ENCODE measurements around the gene VEZF1. TPM values are rescaled to one million over a fixed set of nuclear protein-coding genes. Genes with fewer than 3 reads are reported as not detected.

Gene VEZF1, protein sequence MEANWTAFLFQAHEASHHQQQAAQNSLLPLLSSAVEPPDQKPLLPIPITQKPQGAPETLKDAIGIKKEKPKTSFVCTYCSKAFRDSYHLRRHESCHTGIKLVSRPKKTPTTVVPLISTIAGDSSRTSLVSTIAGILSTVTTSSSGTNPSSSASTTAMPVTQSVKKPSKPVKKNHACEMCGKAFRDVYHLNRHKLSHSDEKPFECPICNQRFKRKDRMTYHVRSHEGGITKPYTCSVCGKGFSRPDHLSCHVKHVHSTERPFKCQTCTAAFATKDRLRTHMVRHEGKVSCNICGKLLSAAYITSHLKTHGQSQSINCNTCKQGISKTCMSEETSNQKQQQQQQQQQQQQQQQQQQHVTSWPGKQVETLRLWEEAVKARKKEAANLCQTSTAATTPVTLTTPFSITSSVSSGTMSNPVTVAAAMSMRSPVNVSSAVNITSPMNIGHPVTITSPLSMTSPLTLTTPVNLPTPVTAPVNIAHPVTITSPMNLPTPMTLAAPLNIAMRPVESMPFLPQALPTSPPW
- 10 to 100 TPM; 23.1 to 31.3 TPM for total RNA-seq

- ATAC-seq (peak; percentile 69 to 72), DNase-seq (ENCODE audit: low spot score in 2 of 2) (peak; percentile 71 to 79)
- H3K27ac Mint-ChIP-seq: peak within 1 kb of the TSS; percentile 96
- H3K36me3 Mint-ChIP-seq: peaks cover 18 to 19% of the 10 kb centered on the region in 2 donors
- no peaks in the 10 kb centered on the region for H3K9me3 Mint-ChIP-seq
Observed at GRCh38 chr17:57987581-57988300, at the start of gene VEZF1. Gene VEZF1 (minus strand): TSS chr17:57988254. CDS start chr17:57988111, 143 bp downstream.

DNA sequence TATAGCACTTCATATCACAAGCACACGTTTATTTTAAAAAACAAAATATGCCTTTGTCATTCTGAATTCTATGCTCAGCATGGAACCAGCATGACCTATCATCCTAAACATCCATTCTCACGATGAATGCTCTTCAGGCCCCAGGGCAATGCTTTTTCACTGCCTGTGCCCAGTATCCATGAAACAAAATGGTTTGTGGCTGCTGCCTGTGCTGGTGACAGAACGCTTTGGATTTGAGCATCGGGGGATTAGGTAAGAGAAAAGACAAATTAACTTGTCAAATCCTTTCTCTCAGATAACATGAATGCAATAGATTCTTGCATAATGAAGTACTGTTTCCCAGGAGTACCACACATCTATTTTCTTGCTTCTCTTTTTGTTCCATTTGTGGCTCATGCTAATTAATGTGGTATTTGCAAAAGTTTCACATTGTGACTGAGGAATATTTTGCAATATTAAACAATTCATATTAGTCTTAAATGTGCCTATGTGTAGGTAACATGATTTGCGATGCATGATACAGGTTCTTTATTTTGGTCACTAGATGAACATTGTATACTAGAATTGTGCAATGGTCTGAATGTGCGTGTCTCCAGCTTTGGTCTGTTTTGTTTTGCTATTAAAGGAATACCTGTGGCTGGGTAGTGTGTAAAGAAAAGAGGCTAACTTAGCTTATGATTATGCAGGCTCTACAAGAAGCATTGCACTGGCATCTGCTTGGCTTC lies 44.8 kb upstream of the VEZF1 start:
- DNase-seq (ENCODE audit: low spot score in 2 of 2) (no peak), ATAC-seq (no peak)
- no peak overlapping the region for H3K27ac Mint-ChIP-seq
- peaks cover 0 to 5% of the 10 kb centered on the region in 2 donors for H3K9me3 Mint-ChIP-seq
- H3K36me3 Mint-ChIP-seq: peaks cover 0 to 5% of the 10 kb centered on the region in 2 donors

DNA sequence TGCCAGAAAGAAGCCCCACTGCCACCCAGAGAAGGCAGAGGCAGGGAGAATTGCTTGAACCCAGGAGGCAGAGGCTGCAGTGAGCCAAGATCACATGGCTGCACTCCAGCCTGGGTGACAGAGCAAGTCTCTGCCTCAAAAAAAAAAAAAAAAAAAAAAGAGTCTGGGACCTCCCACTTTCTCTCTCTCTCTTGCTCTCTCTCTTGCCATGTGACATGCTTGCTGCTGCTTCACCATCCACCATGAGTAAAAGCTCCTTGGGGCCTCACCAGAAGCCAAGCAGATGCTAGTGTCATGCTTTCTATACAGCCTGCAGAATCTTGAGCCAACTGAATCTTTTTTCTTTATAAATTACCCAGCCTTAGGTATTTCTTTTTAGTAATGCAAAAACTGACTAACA lies 40.5 kb upstream of the VEZF1 start:
- H3K36me3 Mint-ChIP-seq: peaks cover 0 to 5% of the 10 kb centered on the region in 2 donors

DNA sequence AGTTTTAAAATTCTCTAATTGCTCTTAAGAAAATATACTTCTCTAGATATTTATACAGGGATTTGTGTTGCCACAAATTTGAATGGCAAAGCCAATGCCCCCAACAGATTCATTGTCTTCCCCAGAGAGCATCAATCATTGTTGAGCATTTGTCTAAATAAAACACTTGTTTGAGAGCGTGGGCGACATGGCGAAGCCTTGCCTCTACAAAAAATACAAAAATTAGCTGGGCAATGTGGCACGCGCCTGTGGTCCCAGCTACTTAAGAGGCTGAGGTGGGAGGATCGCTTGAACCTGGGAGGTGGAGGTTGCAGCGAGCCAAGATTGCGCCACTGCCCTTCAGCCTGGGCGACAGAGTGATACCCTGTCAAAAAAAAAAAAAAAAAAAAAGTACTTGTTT lies 32.3 kb upstream of the VEZF1 start:
- no peak for ATAC-seq
- no peak for DNase-seq (ENCODE audit: low spot score in 2 of 2)
- H3K27ac Mint-ChIP-seq: no peak overlapping the region

More for the DNA sequence above, 40.5 kb upstream of the VEZF1 start:
- Mint-ChIP-seq H3K9me3 (peaks cover 0 to 5% of the 10 kb centered on the region in 2 donors), H3K27ac (no peak overlapping the region)
- DNase-seq (ENCODE audit: low spot score in 2 of 2): no peak
- no peak for ATAC-seq

DNA sequence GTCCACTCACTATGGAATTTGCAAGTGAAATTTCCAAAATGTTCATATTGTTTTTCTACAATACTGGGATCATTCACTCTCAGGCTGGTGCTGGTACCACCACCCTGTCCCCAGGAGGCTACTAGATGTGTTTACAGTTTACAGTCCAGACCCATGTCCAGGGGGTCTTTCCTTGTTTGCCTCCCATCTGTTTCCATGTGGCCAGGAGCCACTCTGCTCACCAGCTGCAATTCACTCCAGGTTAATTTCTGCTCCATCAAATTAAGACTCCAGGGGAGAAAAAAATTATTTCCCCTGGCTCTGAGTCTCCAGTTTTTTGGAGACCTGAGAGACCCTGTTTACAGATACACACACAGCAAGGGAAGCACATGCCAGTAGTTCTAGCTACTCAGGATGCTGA lies 31.5 kb upstream of the VEZF1 start:
- no peaks in the 10 kb centered on the region for H3K9me3 Mint-ChIP-seq
- no peak for DNase-seq (ENCODE audit: low spot score in 2 of 2)
- no peak overlapping the region for H3K27ac Mint-ChIP-seq
- ATAC-seq: no peak
- no peaks in the 10 kb centered on the region for H3K36me3 Mint-ChIP-seq

More for the DNA sequence above, 32.3 kb upstream of the VEZF1 start:
- no peaks in the 10 kb centered on the region for H3K9me3 Mint-ChIP-seq
- H3K36me3 Mint-ChIP-seq: no peaks in the 10 kb centered on the region

DNA sequence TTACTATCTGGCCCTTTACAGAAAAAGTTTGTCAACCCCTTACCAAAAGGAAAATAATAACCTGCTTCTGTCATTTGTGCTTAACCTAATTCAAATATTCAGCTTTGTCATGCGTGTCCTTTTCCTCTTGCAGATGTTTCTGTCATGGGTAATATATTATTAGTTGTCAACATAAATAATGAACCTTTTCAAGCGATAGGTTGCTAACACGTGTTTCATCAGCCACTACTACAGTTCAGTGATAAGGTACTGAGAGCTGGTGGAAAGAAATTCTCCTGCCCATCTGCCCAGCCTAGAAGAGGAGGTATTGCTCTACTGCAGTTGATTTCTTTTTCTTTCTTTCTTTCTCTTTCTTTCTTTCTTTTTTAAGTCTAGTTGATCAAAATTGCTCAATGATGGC lies 31.0 kb upstream of the VEZF1 start:
- no peaks in the 10 kb centered on the region for H3K36me3 Mint-ChIP-seq

DNA sequence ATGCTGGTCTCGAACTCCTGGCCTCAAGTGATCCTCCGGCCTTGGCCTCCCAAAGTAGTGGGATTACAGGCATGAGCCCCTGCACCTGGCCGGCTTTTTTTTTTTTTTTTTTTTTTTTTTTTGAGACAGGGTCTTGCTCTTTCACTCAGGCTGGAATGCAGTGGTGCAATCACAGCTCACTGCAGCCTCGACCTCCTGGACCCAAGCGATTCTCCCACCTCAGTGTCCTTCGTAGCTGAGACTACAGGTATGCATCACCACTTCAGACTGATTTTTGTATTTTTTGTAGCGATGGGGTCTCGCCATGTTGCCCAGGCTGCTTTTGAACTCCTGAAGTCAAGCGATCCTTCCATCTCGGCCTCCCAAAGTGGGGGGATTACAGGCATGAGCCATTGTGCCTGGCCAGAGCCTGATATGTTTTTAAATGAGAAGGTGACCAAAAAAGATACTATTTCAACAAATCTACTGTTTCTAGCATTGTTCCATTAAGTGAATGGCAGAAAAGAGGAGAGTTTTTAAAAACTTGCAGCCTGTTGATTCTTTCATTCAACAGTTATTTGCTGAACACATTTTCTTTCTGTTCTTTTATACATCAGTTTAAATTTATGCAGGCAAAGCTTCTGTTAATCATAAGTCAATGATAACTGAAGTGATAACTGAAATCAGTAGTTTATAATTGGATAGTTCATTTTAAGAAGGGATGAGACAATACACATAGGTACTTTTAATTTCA lies 22.2 kb upstream of the VEZF1 start:
- ATAC-seq (no peak), DNase-seq (ENCODE audit: low spot score in 2 of 2) (no peak)
- Mint-ChIP-seq H3K36me3 (peaks cover 25 to 28% of the 10 kb centered on the region in 2 donors), H3K9me3 (no peaks in the 10 kb centered on the region), H3K27ac (no peak overlapping the region)

More for the DNA sequence above, 31.0 kb upstream of the VEZF1 start:
- ATAC-seq: no peak
- DNase-seq (ENCODE audit: low spot score in 2 of 2): no peak
- Mint-ChIP-seq H3K27ac (no peak overlapping the region), H3K9me3 (no peaks in the 10 kb centered on the region)

GRCh38 chr17:58007781-58008706 lies 20.0 kb upstream of the VEZF1 start:
- peak overlapping the region; percentile 99 to 100 for H3K27ac Mint-ChIP-seq
- ATAC-seq (peak; percentile 40 to 43), DNase-seq (ENCODE audit: low spot score in 2 of 2) (no peak)
- H3K36me3 Mint-ChIP-seq: peaks cover 45 to 47% of the 10 kb centered on the region in 2 donors
- H3K9me3 Mint-ChIP-seq: no peaks in the 10 kb centered on the region

DNA sequence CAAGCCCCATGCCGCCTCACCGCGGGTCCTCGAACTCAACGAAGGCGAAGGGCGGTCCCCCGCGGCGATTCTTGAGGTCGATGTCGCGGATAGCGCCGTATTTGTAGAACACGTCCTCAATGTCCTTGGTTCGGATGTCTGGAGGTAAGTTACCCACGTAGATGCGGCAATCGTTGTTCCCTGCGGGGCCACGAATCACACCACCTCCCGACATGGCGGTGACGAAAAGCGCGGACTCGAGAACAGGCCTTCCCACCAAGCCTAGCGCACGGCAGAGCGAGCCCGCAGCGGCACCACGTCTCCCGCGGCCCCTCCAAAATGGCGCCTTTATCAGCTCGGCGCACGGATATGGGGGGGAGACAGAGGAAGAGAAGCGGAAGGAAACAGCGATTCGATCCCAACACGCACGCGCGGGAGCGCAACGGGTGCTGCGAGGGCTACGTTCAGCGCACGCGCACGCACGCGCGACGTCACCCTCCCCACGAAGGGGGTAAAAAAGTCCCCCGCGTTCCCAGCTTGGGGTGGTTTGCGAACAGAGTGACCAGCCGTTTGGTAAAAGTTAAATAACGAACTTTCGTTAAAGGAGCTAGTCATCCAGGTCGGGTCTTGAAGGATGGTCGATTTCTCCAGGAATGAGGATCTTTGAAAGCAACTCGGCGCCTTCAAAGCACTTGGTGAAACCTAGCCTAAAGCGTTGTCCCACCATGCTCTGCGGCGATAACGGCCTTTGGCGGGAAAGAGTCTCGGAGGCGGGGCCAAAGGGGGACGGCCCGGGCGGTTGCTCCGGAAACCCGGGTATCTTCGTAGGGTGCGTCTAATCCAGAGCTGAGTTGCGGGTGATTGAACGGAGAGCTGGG lies 19.1 kb upstream of the VEZF1 start, which contains the start of gene SRSF1:
Gene SRSF1 (minus strand): TSS at position 323 of the 857 bp plus-strand sequence. CDS start 109 bp downstream, at position 214.
- Mint-ChIP-seq H3K36me3 (peaks cover 54 to 56% of the 10 kb centered on the region in 2 donors), H3K27ac (peak within 1 kb of the TSS; percentile 99 to 100), H3K9me3 (no peaks in the 10 kb centered on the region)
- ATAC-seq: peak; percentile 89 to 93
- peak; percentile 96 to 98 for DNase-seq (ENCODE audit: low spot score in 2 of 2)

DNA sequence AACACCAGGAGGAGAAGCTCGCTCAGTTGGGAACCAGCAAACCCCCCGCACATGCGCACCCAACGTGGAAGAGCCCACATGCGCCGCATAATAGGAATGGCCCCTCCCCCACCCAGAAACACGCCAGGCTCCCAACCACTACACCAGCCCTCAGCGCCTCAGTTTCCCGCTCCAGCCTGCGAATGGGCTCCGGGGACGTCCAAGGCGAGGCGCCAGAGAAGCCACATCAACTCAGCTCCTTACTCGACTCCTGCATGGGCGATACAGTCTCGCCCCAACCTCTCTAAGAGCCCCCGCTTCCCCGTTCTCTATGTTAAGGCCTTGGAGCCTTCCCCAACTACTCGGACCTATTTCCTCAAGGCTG lies 18.5 kb upstream of the VEZF1 start:
- ATAC-seq (peak; percentile 9 to 36), DNase-seq (ENCODE audit: low spot score in 2 of 2) (peak; percentile 59 to 83)
- Mint-ChIP-seq H3K27ac (peak overlapping the region; percentile 99 to 100), H3K36me3 (peaks cover 54 to 59% of the 10 kb centered on the region in 2 donors), H3K9me3 (no peaks in the 10 kb centered on the region)

DNA sequence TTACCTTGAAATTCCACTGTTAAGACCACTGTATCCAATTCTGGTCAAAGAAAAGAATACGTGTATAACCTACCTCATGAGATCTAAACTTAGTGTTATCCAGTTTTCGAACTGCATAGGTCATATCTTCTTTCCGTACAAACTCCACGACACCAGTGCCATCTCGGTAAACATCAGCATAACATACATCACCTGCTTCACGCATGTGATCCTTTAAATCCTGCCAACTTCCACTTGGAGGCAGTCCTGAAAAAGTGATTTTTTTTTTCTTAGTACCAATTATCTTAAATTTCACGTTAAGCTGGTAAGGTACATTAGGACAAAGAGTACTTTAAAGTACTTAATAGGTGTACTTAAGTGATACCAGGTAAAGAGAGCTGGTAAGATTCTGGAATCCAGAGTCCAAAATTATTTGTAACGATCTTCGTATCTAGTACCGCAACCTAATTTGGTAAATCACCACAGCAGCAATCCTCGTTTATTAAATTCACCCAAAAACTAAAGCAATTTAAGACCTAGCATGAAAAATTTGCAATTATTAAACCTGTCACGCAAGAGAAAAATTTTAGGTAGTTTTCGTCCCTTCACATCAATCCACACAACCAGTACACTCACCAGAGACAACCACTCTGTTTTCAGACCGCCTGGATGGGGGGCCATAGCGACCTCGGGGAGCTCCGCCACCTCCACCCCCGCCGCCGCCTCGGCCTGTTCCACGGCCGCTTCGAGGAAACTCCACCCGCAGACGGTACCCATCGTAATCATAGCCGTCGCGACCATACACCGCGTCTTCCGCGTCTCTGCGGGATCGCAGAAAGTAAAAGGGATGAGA lies 17.9 kb upstream of the VEZF1 start:
- ATAC-seq: no peak
- no peak for DNase-seq (ENCODE audit: low spot score in 2 of 2)
- H3K27ac Mint-ChIP-seq: peak overlapping the region; percentile 99 to 100

DNA sequence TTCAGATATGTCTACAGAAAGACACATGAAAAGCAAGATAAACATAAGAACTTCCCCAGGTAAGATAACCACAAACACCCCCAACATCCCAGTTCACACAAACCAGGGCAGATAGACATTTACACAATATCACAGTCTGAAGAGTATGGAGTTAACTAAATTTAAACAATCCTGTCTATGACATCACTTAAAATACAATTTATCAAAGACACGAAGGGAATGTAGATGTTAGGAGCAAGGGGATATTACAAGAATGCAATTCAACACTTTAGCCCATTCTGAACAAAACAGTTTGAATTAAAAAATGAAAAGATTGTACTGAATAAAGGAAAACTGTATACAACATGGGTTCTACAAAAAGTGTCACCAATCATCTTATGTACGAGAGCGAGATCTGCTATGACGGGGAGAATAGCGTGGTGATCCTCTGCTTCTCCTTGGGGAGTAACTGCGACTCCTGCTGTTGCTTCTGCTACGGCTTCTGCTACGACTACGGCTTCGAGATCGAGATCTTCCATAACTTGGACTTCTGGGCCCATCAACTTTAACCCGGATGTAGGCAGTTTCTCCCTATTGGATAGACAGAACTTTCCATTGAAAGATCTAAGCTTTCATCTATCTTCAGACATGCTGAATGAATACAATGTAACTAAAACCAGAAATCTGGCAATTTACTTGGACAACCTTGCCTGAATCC lies 17.1 kb upstream of the VEZF1 start:
- H3K9me3 Mint-ChIP-seq: no peaks in the 10 kb centered on the region
- peaks cover 54 to 55% of the 10 kb centered on the region in 2 donors for H3K36me3 Mint-ChIP-seq
- no peak for DNase-seq (ENCODE audit: low spot score in 2 of 2)
- no peak for ATAC-seq
- H3K27ac Mint-ChIP-seq: peak overlapping the region; percentile 99 to 100

More for the DNA sequence above, 17.9 kb upstream of the VEZF1 start:
- no peaks in the 10 kb centered on the region for H3K9me3 Mint-ChIP-seq
- H3K36me3 Mint-ChIP-seq: peaks cover 54 to 59% of the 10 kb centered on the region in 2 donors

- no peak for DNase-seq (ENCODE audit: low spot score in 2 of 2)
- ATAC-seq: no peak
- Mint-ChIP-seq H3K9me3 (no peaks in the 10 kb centered on the region), H3K36me3 (peaks cover 54 to 57% of the 10 kb centered on the region in 2 donors), H3K27ac (peak overlapping the region; percentile 50 to 64)
Observed at GRCh38 chr17:58004060-58004459, 16.0 kb upstream of the VEZF1 start.

Data from activated naive CD4-positive, alpha-beta T cell treated with anti-CD3 and anti-CD28 coated beads, Interleukin-2, amount 50 U/mL, for 72 hours (primary cell).